ENCODE results near the gene WWOX. TPM values are rescaled to one million over a fixed set of nuclear protein-coding genes. Genes with fewer than 3 reads are reported as not detected.

The WWOX gene
- total and polyA plus RNA-seq, 2 of the 8 experiments (the other 6 are each of a cell fraction or from before 2014, with no cell fraction given) = 5.4 to 16.7 TPM

GRCh38 chr16:79155904-79156303 is 1056.5 kb downstream of the WWOX start:
- Histone ChIP-seq H3K9me3 (ENCODE audit: insufficient read depth in 2 of 2, low read depth in 1 of 2, low read length in 1 of 2) (no peaks in the 10 kb centered on the region), H3K79me1 (ENCODE audit: low read depth, low read length) (no peaks in the 10 kb centered on the region; the same call in 1 of the 2 replicates), H3K4me3 (ENCODE audit: extremely low read depth in 1 of 4, insufficient read depth in 2 of 4, low read depth in 3 of 4, low read length in 4 of 4) (no peak overlapping the region), H4K20me1 (replicated peaks in 1 of 2; ENCODE audit: control insufficient read depth in 1 of 2, insufficient read depth in 2 of 2, low read length in 2 of 2) (no peaks in the 10 kb centered on the region), H2BK20ac (ENCODE audit: low read length) (no peak overlapping the region), H2AFZ (ENCODE audit: low read length) (no peak overlapping the region), H3K4me1 (replicated peaks in 1 of 4; ENCODE audit: control insufficient read depth in 3 of 4, insufficient read depth in 4 of 4, low read length in 3 of 4) (peaks cover 0 to 6% (median 3%) of the 10 kb centered on the region in 4 experiments; a peak in 4 of 7 replicates), H2BK5ac (ENCODE audit: low read depth, low read length) (no peak overlapping the region), H3K4me2 (ENCODE audit: insufficient read depth in 1 of 2, low read depth in 2 of 2, low read length in 2 of 2) (no peak overlapping the region), H3K27me3 (replicated peaks in 1 of 4; ENCODE audit: control insufficient read depth in 3 of 4, extremely low read depth in 1 of 4, insufficient read depth in 3 of 4, low read length in 3 of 4) (no peaks in the 10 kb centered on the region), H3K4ac (replicated peaks; ENCODE audit: insufficient read length, low read depth, low read length) (no peak overlapping the region), H2BK12ac (ENCODE audit: low read depth, low read length) (no peak overlapping the region), H3K18ac (ENCODE audit: extremely low read depth, low read length) (no peak overlapping the region), H3K23ac (ENCODE audit: insufficient read length) (no peak overlapping the region), H2BK120ac (replicated peaks; ENCODE audit: low read depth, low read length) (no peak overlapping the region), H3K79me2 (ENCODE audit: control insufficient read depth in 1 of 2, insufficient read depth in 2 of 2, low read length in 2 of 2) (no peaks in the 10 kb centered on the region), H4K5ac (ENCODE audit: insufficient read length, low read depth, low read length) (no peak overlapping the region), H2AK5ac (ENCODE audit: low read depth, low read length) (no peak overlapping the region), H4K91ac (replicated peaks; ENCODE audit: insufficient read length, low read length) (no peak overlapping the region), H3K23me2 (ENCODE audit: low read depth, low read length) (no peaks in the 10 kb centered on the region), H2BK15ac (ENCODE audit: low read length) (no peak overlapping the region), H4K8ac (ENCODE audit: extremely low read depth, insufficient read depth, low read length) (no peak overlapping the region), H3K27ac (ENCODE audit: low read depth, low read length) (no peak overlapping the region), H3K9ac (replicated peaks in 1 of 4; ENCODE audit: extremely low read depth in 1 of 4, low read depth in 3 of 4, low read length in 3 of 4) (no peak overlapping the region), H3K14ac (ENCODE audit: insufficient read length) (no peak overlapping the region), H3K56ac (replicated peaks; ENCODE audit: insufficient read length, low read depth, low read length) (no peak overlapping the region), H3K36me3 (ENCODE audit: control insufficient read depth in 2 of 4, insufficient read depth in 4 of 4, low read length in 3 of 4) (no peaks in the 10 kb centered on the region)
- no peak for TF ChIP-seq GTF2F1 (IDR thresholded peaks at IDR 0.05; ENCODE audit: borderline replicate concordance, low read depth, low read length)
- TF ChIP-seq SP2 (IDR thresholded peaks at IDR 0.05; ENCODE audit: low read length) = no peak
- no peak for TF ChIP-seq TAF1 (IDR thresholded peaks at IDR 0.05; ENCODE audit: low read depth, low read length)
- TF ChIP-seq SIN3A (conservative IDR thresholded peaks at IDR 0.05 in 1 of 2, IDR thresholded peaks at IDR 0.05 in 1 of 2; ENCODE audit: low read depth in 1 of 2, low read length in 2 of 2) = no peak
- no peak for TF ChIP-seq BRCA1 (IDR thresholded peaks at IDR 0.05; ENCODE audit: low read depth, low read length)
- FAIRE-seq (no peak), DNase-seq (ENCODE audit: low read depth in 1 of 2, low spot score in 2 of 2) (no peak)
- POLR2A ChIA-PET (ENCODE audit: partially characterized antibody) = no interaction called here
- 84% methylated on average over 4 of the region's 4 CpGs; no CpG with 5 or more reads in 1 of the 2 experiments for WGBS, 2 experiments (ENCODE audit: extremely low coverage in 1 of 2, insufficient coverage in 1 of 2, insufficient read length in 1 of 2, insufficient replicate concordance in 2 of 2, low coverage in 1 of 2, low lambda C conversion rate in 2 of 2, missing lambda C conversion rate in 1 of 2)
- CTCF ChIA-PET (ENCODE audit: partially characterized antibody) = interaction anchor here (0.8 kb wide), 1 partner anchor 14 kb away, joined by 3 read pairs; no protein-coding TSS in a partner anchor

All from H1 (cell line).